H1 (cell line): ENCODE data around the gene CEP128. TPM values are rescaled to one million over a fixed set of nuclear protein-coding genes. Genes with fewer than 3 reads are reported as not detected.

Experiments
- CTCF ChIP-seq, 3 experiments: IDR thresholded peaks; 1 replicate in 2 of 3; 2 replicates in 1 of 3; pipeline versions ENCODE4 v1.5.1 to v1.6.1; 2011; ENCODE audit warnings: low read length in 3 of 3, mild to moderate bottlenecking in 3 of 3, inconsistent platforms in 2 of 3, low read depth in 1 of 3, moderate library complexity in 1 of 3; ENCODE audit not compliant: insufficient read depth in 1 of 3; ENCODE audit errors: control extremely low read depth in 1 of 3
- GTF2F1 ChIP-seq: IDR thresholded peaks from 2 replicates; pipeline ENCODE4 v1.6.1; 2012; ENCODE audit warnings: low read depth, low read length, improper control_type of control experiment, borderline replicate concordance
- HDAC2 ChIP-seq, 2 experiments: fragments of 300-600 bp in 1 of 2; sonication (generic) in 1 of 2; IDR thresholded peaks; 2 replicates each; pipeline ENCODE4 v1.6.1; 2011 to 2012; ENCODE audit warnings: low read depth in 2 of 2, low read length in 2 of 2, mild to moderate bottlenecking in 2 of 2, moderate library complexity in 2 of 2, borderline replicate concordance in 1 of 2, inconsistent platforms in 1 of 2
- polyA plus RNA-seq, 7 experiments: library from polyadenylated mRNA; depleted of rRNA in 3 of 7; stranded (reverse) in 5 of 7; unstranded in 2 of 7; fragments of >200 nt in 5 of 7; fragments of 200-250 nt in 2 of 7; gene quantifications; 1 replicate in 5 of 7; 2 replicates in 1 of 7; 4 replicates in 1 of 7; pipeline versions ENCODE4 v1.2.1 to v1.2.3, GENCODE V29; 2011 to 2013; ENCODE audit warnings: missing spikeins in 2 of 7, mixed read lengths in 2 of 7
- total RNA-seq: library from RNA; stranded (reverse); fragmentation: NEBNext Ultra II Directional; extraction: Animal tissue kit (Norgen Biotek cat#: 25700); gene quantifications from 2 replicates; pipeline ENCODE4 v1.2.1, GENCODE V29; 2021

Gene CEP128
- total and polyA plus RNA-seq, 2 of the 8 experiments (the other 6 are each of a cell fraction or from before 2014, with no cell fraction given), result 1.9 to 17.0 TPM

DNA sequence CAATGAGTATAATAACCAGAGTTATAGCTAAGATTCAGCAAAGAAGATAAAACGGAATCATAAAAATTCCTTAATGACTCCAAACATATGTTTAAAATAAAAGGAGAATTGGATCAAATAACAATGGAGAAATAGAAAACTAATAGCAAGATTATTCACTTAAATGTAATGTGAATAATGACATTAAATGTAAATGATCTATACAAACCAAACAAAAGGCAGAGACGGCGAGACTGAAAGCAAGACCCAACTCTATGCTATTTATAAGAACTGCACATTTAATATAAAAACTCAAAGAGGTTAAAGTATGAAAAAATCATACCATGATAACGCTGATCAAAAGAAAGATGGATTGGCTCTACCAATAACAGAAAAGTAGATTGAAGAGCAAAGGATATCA lies 10.0 kb upstream of the CEP128 start (continued):
- TF ChIP-seq CTCF (IDR thresholded peaks at IDR 0.05; ENCODE audit: control extremely low read depth in 1 of 3, insufficient read depth in 1 of 3, low read depth in 1 of 3, low read length in 3 of 3) (no peak), GTF2F1 (no peak), HDAC2 (IDR thresholded peaks at IDR 0.05; ENCODE audit: borderline replicate concordance in 1 of 2, low read depth in 2 of 2, low read length in 2 of 2) (no peak)
